Peyer's patch (tissue), 4 donors: ENCODE data around the gene SRGAP2B. TPM values are rescaled to one million over a fixed set of nuclear protein-coding genes. Genes with fewer than 3 reads are reported as not detected.
"Not testable (repeated sequence)": the region's sequence is repeated elsewhere in the genome, so short reads cannot be mapped to it uniquely, and the experiment has no call there.

Source experiments
- DNase-seq, 3 donors: peaks; one replicate each; pipeline ENCODE4 v3.0.0-alpha.2; 2017 to 2019
- H3K27ac ChIP-seq, 4 donors: fragments of 200-600 bp; sonication (generic); one replicate each; pipeline ENCODE4 v1.5.1; 2016 to 2019
- H3K27me3 ChIP-seq, 2 donors: fragments of 200-600 bp; sonication (generic); one replicate each; pipeline ENCODE4 v1.5.1; 2019
- H3K36me3 ChIP-seq, 3 donors: fragments of 200-600 bp; sonication (generic); one replicate each; pipeline ENCODE4 v1.5.1; 2016 to 2019
- H3K4me1 ChIP-seq, 4 donors: fragments of 200-600 bp; sonication (generic); one replicate each; pipeline ENCODE4 v1.5.1; 2016 to 2019
- H3K4me3 ChIP-seq, 4 donors: fragments of 200-600 bp; sonication (generic); 1 replicate in 3 of 4; 2 replicates in 1 of 4; pipeline ENCODE4 v1.5.1; 2016 to 2019; ENCODE audit warnings: mild to moderate bottlenecking in 1 of 4
- H3K9me3 ChIP-seq, 4 donors: fragments of 200-600 bp; sonication (generic); one replicate each; pipeline ENCODE4 v1.5.1; 2016 to 2019; ENCODE audit warnings: mild to moderate bottlenecking in 1 of 4
- small RNA-seq, 2 donors: library from RNA; depleted of rRNA; stranded (forward); fragments of <200 nt; gene quantifications; one replicate each; pipeline ENCODE3, GENCODE V24; 2016
- total RNA-seq, 4 donors: library from RNA; depleted of rRNA; stranded (reverse); fragments of >200 nt; gene quantifications; one replicate each; pipeline ENCODE4 v1.1.0, GENCODE V29; 2016

The SRGAP2B gene
- total RNA-seq, 4 donors from 2014 or later: 2.5 to 31.4 (median 5.8) TPM

- not testable (repeated sequence) for H3K4me1 ChIP-seq, H3K27ac ChIP-seq, DNase-seq, H3K9me3 ChIP-seq, H3K27me3 ChIP-seq, H3K36me3 ChIP-seq, H3K4me3 ChIP-seq
Measured at GRCh38 chr1:144894454-144895201, 200.5 kb downstream of the SRGAP2B start.

GRCh38 chr1:144893710-144894438 is 201.3 kb downstream of the SRGAP2B start:
- not testable (repeated sequence) for DNase-seq, H3K27ac ChIP-seq, H3K4me1 ChIP-seq, H3K36me3 ChIP-seq, H3K9me3 ChIP-seq, H3K27me3 ChIP-seq, H3K4me3 ChIP-seq

GRCh38 chr1:144893062-144893461 is 202.1 kb downstream of the SRGAP2B start:
- not testable (repeated sequence) for H3K27me3 ChIP-seq, H3K27ac ChIP-seq, H3K36me3 ChIP-seq, H3K4me1 ChIP-seq, H3K4me3 ChIP-seq, DNase-seq, H3K9me3 ChIP-seq

GRCh38 chr1:144889450-144890115 is 205.5 kb downstream of the SRGAP2B start:
- H3K9me3 ChIP-seq, DNase-seq, H3K27me3 ChIP-seq, H3K4me3 ChIP-seq, H3K4me1 ChIP-seq, H3K36me3 ChIP-seq, H3K27ac ChIP-seq: not testable (repeated sequence)

- not testable (repeated sequence) for H3K27ac ChIP-seq, H3K27me3 ChIP-seq, H3K9me3 ChIP-seq, H3K36me3 ChIP-seq, H3K4me1 ChIP-seq
- peak overlapping the region in 3 of 4 donors; percentile 33 to 73 (median 54) for H3K4me3 ChIP-seq
- peak; percentile 14 to 66 (median 49) for DNase-seq
Measured at GRCh38 chr1:144883022-144883421, 212.1 kb downstream of the SRGAP2B start.

GRCh38 chr1:144882343-144882742 is 212.8 kb downstream of the SRGAP2B start:
- H3K4me1 ChIP-seq, H3K36me3 ChIP-seq, H3K9me3 ChIP-seq, H3K27me3 ChIP-seq, DNase-seq, H3K27ac ChIP-seq, H3K4me3 ChIP-seq: not testable (repeated sequence)

- H3K36me3 ChIP-seq, H3K9me3 ChIP-seq, H3K4me1 ChIP-seq, H3K27me3 ChIP-seq, H3K27ac ChIP-seq, DNase-seq, H3K4me3 ChIP-seq: not testable (repeated sequence)
Measured at GRCh38 chr1:144858607-144859006, 236.5 kb downstream of the SRGAP2B start.

Small RNA genes lying within 50 kb of the gene (small RNA-seq; reads per million reads assigned to genes)
- gene AC242498.1: 0 reads per million in 2 donors

Other genes starting within 250 kb of the SRGAP2B start
- gene FAM72D, start 646 bp upstream of the SRGAP2B start, total RNA-seq: 1 to 10 TPM in 1 of 4 donors, not detected in 3; 1.2 TPM
- gene PPIAL4D, start 146.8 kb upstream of the SRGAP2B start, total RNA-seq: not detected